ENCODE data around the gene PCNA. TPM values are rescaled to one million over a fixed set of nuclear protein-coding genes. Genes with fewer than 3 reads are reported as not detected.

Gene PCNA
- total RNA-seq, 1 experiment from 2014 or later, result 182 TPM

DNA sequence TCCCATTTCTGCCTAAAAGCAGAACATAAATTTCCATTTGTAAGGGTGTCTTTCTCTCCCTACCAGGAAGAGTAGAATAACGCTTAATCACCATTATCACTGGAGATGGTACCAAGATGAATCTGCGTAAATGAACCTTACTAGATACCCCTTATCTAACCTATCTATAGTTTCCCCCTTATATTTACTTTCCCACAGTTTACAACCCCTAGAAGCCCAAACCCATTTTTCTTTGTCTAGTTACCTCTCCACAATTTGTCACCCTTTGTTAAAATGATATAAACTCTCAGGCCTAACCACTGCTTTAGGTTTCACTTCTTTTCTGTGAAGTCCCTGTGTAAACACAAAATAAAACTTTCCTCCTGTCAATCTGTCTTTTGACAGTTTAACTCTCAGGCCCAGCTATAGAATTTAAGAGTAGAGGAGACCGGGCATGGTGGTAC lies 45.5 kb downstream of the PCNA start:
- no TSS peak for BruUV-seq (replicated peaks)
- H3K9me3 ChIP-seq (ENCODE audit: control insufficient read depth, insufficient read depth, low read depth, low read length), result no peaks in the 10 kb centered on the region
- POLR2A ChIA-PET, result no interaction called here
- H3K36me3 ChIP-seq (ENCODE audit: control insufficient read depth, insufficient read depth, low read length), result no peaks in the 10 kb centered on the region
- H3K27ac ChIP-seq (ENCODE audit: low read length), result no peak overlapping the region
- peaks cover 8% of the 10 kb centered on the region; the same call in 1 of the 2 replicates for H3K4me1 ChIP-seq (ENCODE audit: control insufficient read depth, insufficient read depth, low read length)
- H3K4me3 ChIP-seq (ENCODE audit: low read depth in 2 of 2, low read length in 2 of 2), result no peak overlapping the region
- ATAC-seq (no peak), DNase-seq (ENCODE audit: low read depth, low spot score) (no peak)
- TF ChIP-seq CTCF (IDR thresholded peaks at IDR 0.05), result no peak
- no peak for TF ChIP-seq TCF7L2 (IDR thresholded peaks at IDR 0.05; ENCODE audit: low read depth, low read length)
- TF ChIP-seq POLR2AphosphoS5 (IDR thresholded peaks at IDR 0.05; ENCODE audit: low read depth, low read length), result no peak
- TF ChIP-seq, protein P1, sequence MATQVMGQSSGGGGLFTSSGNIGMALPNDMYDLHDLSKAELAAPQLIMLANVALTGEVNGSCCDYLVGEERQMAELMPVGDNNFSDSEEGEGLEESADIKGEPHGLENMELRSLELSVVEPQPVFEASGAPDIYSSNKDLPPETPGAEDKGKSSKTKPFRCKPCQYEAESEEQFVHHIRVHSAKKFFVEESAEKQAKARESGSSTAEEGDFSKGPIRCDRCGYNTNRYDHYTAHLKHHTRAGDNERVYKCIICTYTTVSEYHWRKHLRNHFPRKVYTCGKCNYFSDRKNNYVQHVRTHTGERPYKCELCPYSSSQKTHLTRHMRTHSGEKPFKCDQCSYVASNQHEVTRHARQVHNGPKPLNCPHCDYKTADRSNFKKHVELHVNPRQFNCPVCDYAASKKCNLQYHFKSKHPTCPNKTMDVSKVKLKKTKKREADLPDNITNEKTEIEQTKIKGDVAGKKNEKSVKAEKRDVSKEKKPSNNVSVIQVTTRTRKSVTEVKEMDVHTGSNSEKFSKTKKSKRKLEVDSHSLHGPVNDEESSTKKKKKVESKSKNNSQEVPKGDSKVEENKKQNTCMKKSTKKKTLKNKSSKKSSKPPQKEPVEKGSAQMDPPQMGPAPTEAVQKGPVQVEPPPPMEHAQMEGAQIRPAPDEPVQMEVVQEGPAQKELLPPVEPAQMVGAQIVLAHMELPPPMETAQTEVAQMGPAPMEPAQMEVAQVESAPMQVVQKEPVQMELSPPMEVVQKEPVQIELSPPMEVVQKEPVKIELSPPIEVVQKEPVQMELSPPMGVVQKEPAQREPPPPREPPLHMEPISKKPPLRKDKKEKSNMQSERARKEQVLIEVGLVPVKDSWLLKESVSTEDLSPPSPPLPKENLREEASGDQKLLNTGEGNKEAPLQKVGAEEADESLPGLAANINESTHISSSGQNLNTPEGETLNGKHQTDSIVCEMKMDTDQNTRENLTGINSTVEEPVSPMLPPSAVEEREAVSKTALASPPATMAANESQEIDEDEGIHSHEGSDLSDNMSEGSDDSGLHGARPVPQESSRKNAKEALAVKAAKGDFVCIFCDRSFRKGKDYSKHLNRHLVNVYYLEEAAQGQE (IDR thresholded peaks at IDR 0.05; ENCODE audit: insufficient read depth in 1 of 2, low read depth in 2 of 2, low read length in 1 of 2), result no peak
- no peak for TF ChIP-seq SIN3A (IDR thresholded peaks at IDR 0.05; ENCODE audit: borderline replicate concordance, insufficient read depth, low read depth, low read length)
- intact Hi-C loops (cut with micrococcal nuclease; ENCODE audit: unreplicated experiment), result no loop called here
- H3K27me3 ChIP-seq (ENCODE audit: control insufficient read depth, insufficient read depth, low read length), result no peaks in the 10 kb centered on the region
- in situ Hi-C loops (cut with HindIII; ENCODE audit: low pct_unique_long_range_greater_than_20kb, low sequenced_read_pairs), result no loop called here
- CTCF ChIA-PET, result no interaction called here

GRCh38 chr20:5073660-5074231 lies 46.0 kb downstream of the PCNA start:
- DNase-seq (ENCODE audit: low read depth, low spot score) (no peak), ATAC-seq (peak; percentile 7; the same call in 1 of the 2 replicates)
- no peak for TF ChIP-seq TCF7L2 (IDR thresholded peaks at IDR 0.05; ENCODE audit: low read depth, low read length)
- TF ChIP-seq, protein P1 (IDR thresholded peaks at IDR 0.05; ENCODE audit: insufficient read depth in 1 of 2, low read depth in 2 of 2, low read length in 1 of 2), result no peak
- TF ChIP-seq POLR2AphosphoS5 (IDR thresholded peaks at IDR 0.05; ENCODE audit: low read depth, low read length), result no peak
- TF ChIP-seq SIN3A (IDR thresholded peaks at IDR 0.05; ENCODE audit: borderline replicate concordance, insufficient read depth, low read depth, low read length), result no peak
- TF ChIP-seq CTCF (IDR thresholded peaks at IDR 0.05), result no peak
- Histone ChIP-seq H3K27ac (ENCODE audit: low read length) (no peak overlapping the region), H3K9me3 (ENCODE audit: control insufficient read depth, insufficient read depth, low read depth, low read length) (no peaks in the 10 kb centered on the region), H3K27me3 (ENCODE audit: control insufficient read depth, insufficient read depth, low read length) (no peaks in the 10 kb centered on the region), H3K4me1 (ENCODE audit: control insufficient read depth, insufficient read depth, low read length) (peaks cover 8% of the 10 kb centered on the region; the same call in 1 of the 2 replicates), H3K4me3 (ENCODE audit: low read depth in 2 of 2, low read length in 2 of 2) (no peak overlapping the region), H3K36me3 (ENCODE audit: control insufficient read depth, insufficient read depth, low read length) (no peaks in the 10 kb centered on the region)
- POLR2A ChIA-PET, result no interaction called here
- intact Hi-C loops (cut with micrococcal nuclease; ENCODE audit: unreplicated experiment), result no loop called here
- in situ Hi-C loops (cut with HindIII; ENCODE audit: low pct_unique_long_range_greater_than_20kb, low sequenced_read_pairs), result no loop called here
- CTCF ChIA-PET, result no interaction called here
- BruUV-seq (replicated peaks), result no TSS peak

Data from Panc1 (cell line).